HUES64 (cell line): Measurements from ENCODE around the gene FAM20C.

Experiments used
- H3K27ac ChIP-seq: 2 replicates; pipeline ENCODE4 v1.7.0; 2013; ENCODE audit warnings: low read depth, low read length, inconsistent platforms
- H3K27me3 ChIP-seq: 2 replicates; pipeline ENCODE4 v1.6.1; 2013; ENCODE audit warnings: mild to moderate bottlenecking, low read length; ENCODE audit not compliant: insufficient read depth
- H3K36me3 ChIP-seq: 2 replicates; pipeline ENCODE4 v1.6.1; 2013; ENCODE audit warnings: mild to moderate bottlenecking, low read length; ENCODE audit not compliant: insufficient read depth
- H3K4me1 ChIP-seq: 2 replicates; pipeline ENCODE4 v1.6.1; 2013; ENCODE audit warnings: mild to moderate bottlenecking, low read length, moderate library complexity; ENCODE audit not compliant: insufficient read depth
- H3K4me3 ChIP-seq: 2 replicates; pipeline ENCODE4 v1.5.1; 2013; ENCODE audit warnings: mild to moderate bottlenecking, low read length, moderate library complexity
- H3K9ac ChIP-seq: 2 replicates; pipeline ENCODE4 v1.6.1; 2013; ENCODE audit warnings: mild to moderate bottlenecking, low read depth, low read length
- H3K9me3 ChIP-seq: 2 replicates; pipeline ENCODE4 v1.6.1; 2013; ENCODE audit warnings: low read depth, low read length; ENCODE audit not compliant: insufficient read depth
- WGBS: fragments of 150-250, 120-280 bp; methylation state at CpG from one replicate; pipeline ENCODE4 v1.1.7; 2013; ENCODE audit warnings: missing lambda C conversion rate; 5-methylcytosine and 5-hydroxymethylcytosine counted together

Gene FAM20C

GRCh38 chr7:265998-266850 lies 73.9 kb downstream of the FAM20C start:
- Histone ChIP-seq H3K27me3 (no peaks in the 10 kb centered on the region), H3K9me3 (peaks cover 33% of the 10 kb centered on the region), H3K36me3 (no peaks in the 10 kb centered on the region), H3K27ac (no peak overlapping the region), H3K4me3 (no peak overlapping the region), H3K9ac (no peak overlapping the region), H3K4me1 (no peaks in the 10 kb centered on the region)
- 92% methylated on average over 22 of the region's 22 CpGs for WGBS

GRCh38 chr7:266851-267840 lies 74.8 kb downstream of the FAM20C start:
- 83% methylated on average over 45 of the region's 45 CpGs for WGBS
- Histone ChIP-seq H3K4me1 (no peaks in the 10 kb centered on the region), H3K9me3 (peaks cover 24% of the 10 kb centered on the region), H3K27ac (no peak overlapping the region), H3K4me3 (no peak overlapping the region), H3K36me3 (no peaks in the 10 kb centered on the region), H3K9ac (no peak overlapping the region), H3K27me3 (no peaks in the 10 kb centered on the region)

- no peaks in the 10 kb centered on the region for H3K27me3 ChIP-seq
- no peaks in the 10 kb centered on the region for H3K36me3 ChIP-seq
- no peak overlapping the region for H3K27ac ChIP-seq
- no peak overlapping the region for H3K9ac ChIP-seq
- H3K9me3 ChIP-seq = peaks cover 20% of the 10 kb centered on the region
- WGBS = 87% methylated on average over 12 of the region's 12 CpGs
- H3K4me1 ChIP-seq = no peaks in the 10 kb centered on the region
- no peak overlapping the region for H3K4me3 ChIP-seq
These were observed 76.6 kb downstream of the FAM20C start for GRCh38 chr7:268991-269390.

GRCh38 chr7:269721-270120 lies 77.3 kb downstream of the FAM20C start:
- no peaks in the 10 kb centered on the region for H3K36me3 ChIP-seq
- H3K9me3 ChIP-seq = peaks cover 21% of the 10 kb centered on the region
- WGBS = 84% methylated on average over 10 of the region's 11 CpGs
- no peaks in the 10 kb centered on the region for H3K27me3 ChIP-seq
- H3K4me1 ChIP-seq = no peaks in the 10 kb centered on the region
- H3K4me3 ChIP-seq = no peak overlapping the region
- no peak overlapping the region for H3K9ac ChIP-seq
- H3K27ac ChIP-seq = no peak overlapping the region

- H3K4me1 ChIP-seq = no peaks in the 10 kb centered on the region
- peaks cover 26% of the 10 kb centered on the region for H3K9me3 ChIP-seq
- whole genome bisulfite sequencing = 91% methylated on average over 11 of the region's 11 CpGs
- H3K27ac ChIP-seq = no peak overlapping the region
- no peak overlapping the region for H3K9ac ChIP-seq
- no peaks in the 10 kb centered on the region for H3K27me3 ChIP-seq
- H3K4me3 ChIP-seq = no peak overlapping the region
- H3K36me3 ChIP-seq = no peaks in the 10 kb centered on the region
These were observed 78.1 kb downstream of the FAM20C start for GRCh38 chr7:270351-270983.

GRCh38 chr7:271266-272107 lies 79.1 kb downstream of the FAM20C start:
- no peaks in the 10 kb centered on the region for H3K27me3 ChIP-seq
- no peaks in the 10 kb centered on the region for H3K4me1 ChIP-seq
- H3K36me3 ChIP-seq = no peaks in the 10 kb centered on the region
- no peak overlapping the region for H3K27ac ChIP-seq
- H3K4me3 ChIP-seq = no peak overlapping the region
- H3K9me3 ChIP-seq = peaks cover 36% of the 10 kb centered on the region
- WGBS = 87% methylated on average over 12 of the region's 14 CpGs
- H3K9ac ChIP-seq = no peak overlapping the region

- 83% methylated on average over 18 of the region's 18 CpGs for WGBS
- no peaks in the 10 kb centered on the region for H3K36me3 ChIP-seq
- no peak overlapping the region for H3K4me3 ChIP-seq
- no peaks in the 10 kb centered on the region for H3K27me3 ChIP-seq
- no peaks in the 10 kb centered on the region for H3K4me1 ChIP-seq
- no peak overlapping the region for H3K9ac ChIP-seq
- peaks cover 41% of the 10 kb centered on the region for H3K9me3 ChIP-seq
- H3K27ac ChIP-seq = no peak overlapping the region
These were observed 79.8 kb downstream of the FAM20C start for GRCh38 chr7:272108-272615.

GRCh38 chr7:272631-273030 lies 80.3 kb downstream of the FAM20C start:
- WGBS = 79% methylated on average over 14 of the region's 14 CpGs
- Histone ChIP-seq H3K27ac (no peak overlapping the region), H3K9ac (no peak overlapping the region), H3K27me3 (no peaks in the 10 kb centered on the region), H3K4me3 (no peak overlapping the region), H3K9me3 (peaks cover 42% of the 10 kb centered on the region), H3K4me1 (no peaks in the 10 kb centered on the region), H3K36me3 (no peaks in the 10 kb centered on the region)

- no peaks in the 10 kb centered on the region for H3K27me3 ChIP-seq
- no peak overlapping the region for H3K9ac ChIP-seq
- H3K36me3 ChIP-seq = no peaks in the 10 kb centered on the region
- no peak overlapping the region for H3K4me3 ChIP-seq
- H3K27ac ChIP-seq = no peak overlapping the region
- H3K4me1 ChIP-seq = no peaks in the 10 kb centered on the region
- H3K9me3 ChIP-seq = peaks cover 41% of the 10 kb centered on the region
- 91% methylated on average over 7 of the region's 7 CpGs for whole genome bisulfite sequencing
These were observed 81.0 kb downstream of the FAM20C start for GRCh38 chr7:273327-273726.

GRCh38 chr7:274266-274665 lies 81.9 kb downstream of the FAM20C start:
- H3K9me3 ChIP-seq = peaks cover 40% of the 10 kb centered on the region
- H3K27ac ChIP-seq = no peak overlapping the region
- no peak overlapping the region for H3K9ac ChIP-seq
- H3K4me3 ChIP-seq = no peak overlapping the region
- H3K36me3 ChIP-seq = no peaks in the 10 kb centered on the region
- H3K27me3 ChIP-seq = no peaks in the 10 kb centered on the region
- no peaks in the 10 kb centered on the region for H3K4me1 ChIP-seq
- WGBS = 44% methylated on average over 2 of the region's 2 CpGs
